Tibial artery (tissue), 4 donors: Measurements from ENCODE around the gene REG1A.

Experiments
- DNase-seq, 2 donors: peaks; one replicate each; pipeline ENCODE4 v3.0.0-alpha.2; 2019
- H3K27ac ChIP-seq, 2 donors: fragments of 200-600 bp; sonication (generic) in 1 of 2; 1 replicate in 1 of 2; 2 replicates in 1 of 2; pipeline ENCODE4 v1.5.1; 2018 to 2019; ENCODE audit warnings: mild to moderate bottlenecking in 1 of 2
- H3K27me3 ChIP-seq, 2 donors: fragments of 200-600 bp; sonication (generic) in 1 of 2; one replicate each; pipeline versions ENCODE4 v1.5.1 to v1.6.0; 2016 to 2019
- H3K36me3 ChIP-seq, 3 donors: fragments of 200-600 bp; sonication (generic) in 2 of 3; one replicate each; pipeline ENCODE4 v1.5.1; 2016 to 2019; ENCODE audit warnings: mild to moderate bottlenecking in 2 of 3
- H3K4me1 ChIP-seq, 4 donors: fragments of 200-600 bp; sonication (generic) in 2 of 4; 1 replicate in 3 of 4; 2 replicates in 1 of 4; pipeline ENCODE4 v1.5.1; 2016 to 2019
- H3K4me3 ChIP-seq, 2 donors: fragments of 200-600 bp; sonication (generic) in 1 of 2; 1 replicate in 1 of 2; 2 replicates in 1 of 2; pipeline ENCODE4 v1.5.1; 2018 to 2019; ENCODE audit warnings: mild to moderate bottlenecking in 2 of 2
- H3K9me3 ChIP-seq, 3 donors: fragments of 200-600 bp; sonication (generic) in 1 of 3; one replicate each; pipeline ENCODE4 v1.5.1; 2016 to 2019
- intact Hi-C: fragments of 100-400 bp; cut with DNase I; formaldehyde crosslinking; loops from one replicate; pipeline ENCODE4 v1.15.0; 2023; ENCODE audit warnings: low total_unique reads
- TF ChIP-seq, protein P1 (sequence below), 2 experiments: fragments of 200-600 bp in 1 of 2; fragments of 450-650 bp in 1 of 2; IDR thresholded peaks; one replicate each; pipeline ENCODE4 v1.5.1; 2017 to 2019; ENCODE audit warnings: antibody characterized with exemption in 2 of 2, mild to moderate bottlenecking in 1 of 2, moderate library complexity in 1 of 2

REG1A gene

DNA sequence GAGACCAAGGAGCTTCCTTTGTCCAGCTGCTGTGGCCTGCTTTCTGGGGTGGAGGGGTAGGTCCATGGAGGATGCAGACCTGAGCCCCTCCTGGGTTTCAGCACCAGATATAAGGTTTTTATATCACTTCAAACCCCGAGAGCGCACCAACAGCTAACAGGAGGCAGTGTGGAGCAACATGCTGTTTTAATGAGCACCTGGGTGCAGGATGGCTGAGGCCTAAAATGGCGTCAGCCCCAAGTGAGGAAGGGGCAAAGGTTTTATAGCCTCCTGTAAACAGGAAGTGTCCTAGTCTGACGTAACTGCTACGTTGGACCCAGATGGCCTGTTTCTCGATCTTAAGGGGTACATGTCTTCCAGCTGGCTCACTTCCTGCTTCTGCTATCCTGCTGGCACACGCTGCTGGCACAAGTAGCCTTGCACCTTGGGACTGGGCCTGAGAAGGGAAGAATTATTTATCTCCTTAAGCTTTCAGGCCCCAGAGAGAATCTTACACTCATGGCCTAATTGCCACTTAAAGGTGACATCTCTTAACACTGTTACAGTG is 21.1 kb upstream of the REG1A start:
- no peaks in the 10 kb centered on the region for H3K9me3 ChIP-seq
- no peak overlapping the region for H3K27ac ChIP-seq
- TF ChIP-seq, protein P1, sequence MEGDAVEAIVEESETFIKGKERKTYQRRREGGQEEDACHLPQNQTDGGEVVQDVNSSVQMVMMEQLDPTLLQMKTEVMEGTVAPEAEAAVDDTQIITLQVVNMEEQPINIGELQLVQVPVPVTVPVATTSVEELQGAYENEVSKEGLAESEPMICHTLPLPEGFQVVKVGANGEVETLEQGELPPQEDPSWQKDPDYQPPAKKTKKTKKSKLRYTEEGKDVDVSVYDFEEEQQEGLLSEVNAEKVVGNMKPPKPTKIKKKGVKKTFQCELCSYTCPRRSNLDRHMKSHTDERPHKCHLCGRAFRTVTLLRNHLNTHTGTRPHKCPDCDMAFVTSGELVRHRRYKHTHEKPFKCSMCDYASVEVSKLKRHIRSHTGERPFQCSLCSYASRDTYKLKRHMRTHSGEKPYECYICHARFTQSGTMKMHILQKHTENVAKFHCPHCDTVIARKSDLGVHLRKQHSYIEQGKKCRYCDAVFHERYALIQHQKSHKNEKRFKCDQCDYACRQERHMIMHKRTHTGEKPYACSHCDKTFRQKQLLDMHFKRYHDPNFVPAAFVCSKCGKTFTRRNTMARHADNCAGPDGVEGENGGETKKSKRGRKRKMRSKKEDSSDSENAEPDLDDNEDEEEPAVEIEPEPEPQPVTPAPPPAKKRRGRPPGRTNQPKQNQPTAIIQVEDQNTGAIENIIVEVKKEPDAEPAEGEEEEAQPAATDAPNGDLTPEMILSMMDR (IDR thresholded peaks at IDR 0.05) = no peak
- no peaks in the 10 kb centered on the region for H3K36me3 ChIP-seq
- intact Hi-C loops = no loop called here
- H3K27me3 ChIP-seq = no peaks in the 10 kb centered on the region
- H3K4me3 ChIP-seq = no peak overlapping the region
- no peaks in the 10 kb centered on the region for H3K4me1 ChIP-seq
- no peak for DNase-seq

DNA sequence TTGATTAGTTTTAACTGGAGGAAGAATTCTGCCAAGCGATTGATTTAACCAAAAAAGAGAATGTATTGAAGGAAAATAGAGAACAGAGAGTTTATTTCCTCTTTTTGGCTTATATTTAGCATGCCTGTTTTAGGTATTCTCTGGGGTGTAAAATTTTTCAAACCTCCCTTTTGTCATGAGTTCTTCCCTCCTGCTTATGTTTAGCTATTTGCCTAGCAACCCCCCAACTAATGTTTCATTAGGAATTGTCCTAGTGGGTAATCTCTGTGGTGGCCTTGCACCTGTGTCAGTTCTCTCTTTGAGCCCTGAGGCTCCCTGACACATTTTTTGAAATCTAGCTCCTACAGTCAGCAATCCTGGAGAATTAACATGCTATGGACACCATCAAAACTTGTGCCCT is 20.0 kb upstream of the REG1A start:
- TF ChIP-seq, protein P1 (IDR thresholded peaks at IDR 0.05) = no peak
- Histone ChIP-seq H3K4me1 (no peaks in the 10 kb centered on the region), H3K4me3 (no peak overlapping the region), H3K36me3 (no peaks in the 10 kb centered on the region), H3K9me3 (no peaks in the 10 kb centered on the region), H3K27me3 (no peaks in the 10 kb centered on the region), H3K27ac (no peak overlapping the region)
- intact Hi-C loops = no loop called here
- no peak for DNase-seq

DNA sequence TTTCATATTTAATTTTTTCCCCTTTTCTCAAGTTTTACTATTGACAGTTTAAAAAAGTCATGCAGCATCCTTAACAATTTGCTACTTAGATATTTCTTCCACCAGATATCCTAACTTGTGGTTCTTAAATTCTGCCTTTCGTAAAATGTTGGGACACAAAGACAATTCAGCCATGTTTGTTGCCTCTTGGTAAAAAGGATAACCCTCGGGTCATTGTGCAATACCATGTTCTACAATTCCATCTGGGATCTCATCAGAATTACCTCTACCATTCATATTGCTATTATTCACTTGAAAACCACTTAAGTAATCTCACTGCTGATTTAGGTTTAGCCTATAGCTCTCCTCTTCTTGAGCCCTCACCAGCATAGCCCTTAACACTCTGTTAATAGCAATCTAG is 19.3 kb upstream of the REG1A start:
- H3K9me3 ChIP-seq = no peaks in the 10 kb centered on the region
- no peaks in the 10 kb centered on the region for H3K4me1 ChIP-seq
- H3K4me3 ChIP-seq = no peak overlapping the region
- no peak overlapping the region for H3K27ac ChIP-seq
- H3K36me3 ChIP-seq = no peaks in the 10 kb centered on the region
- TF ChIP-seq, protein P1 (IDR thresholded peaks at IDR 0.05) = no peak
- intact Hi-C loops = no loop called here
- H3K27me3 ChIP-seq = no peaks in the 10 kb centered on the region
- no peak for DNase-seq

- Histone ChIP-seq H3K27ac (no peak overlapping the region), H3K27me3 (no peaks in the 10 kb centered on the region), H3K4me3 (no peak overlapping the region), H3K4me1 (no peaks in the 10 kb centered on the region), H3K36me3 (no peaks in the 10 kb centered on the region), H3K9me3 (no peaks in the 10 kb centered on the region)
- no peak for DNase-seq
- TF ChIP-seq, protein P1 (IDR thresholded peaks at IDR 0.05) = no peak
- intact Hi-C loops = no loop called here
These were observed 17.1 kb upstream of the REG1A start for GRCh38 chr2:79103214-79103613.

- DNase-seq = no peak
These were observed 15.0 kb upstream of the REG1A start for GRCh38 chr2:79105259-79105658.

More at GRCh38 chr2:79105259-79105658, 15.0 kb upstream of the REG1A start:
- TF ChIP-seq, protein P1 (IDR thresholded peaks at IDR 0.05) = no peak
- no peak overlapping the region for H3K4me3 ChIP-seq
- no peaks in the 10 kb centered on the region for H3K27me3 ChIP-seq
- H3K27ac ChIP-seq = no peak overlapping the region
- H3K36me3 ChIP-seq = no peaks in the 10 kb centered on the region
- no peaks in the 10 kb centered on the region for H3K4me1 ChIP-seq
- intact Hi-C loops = no loop called here
- no peaks in the 10 kb centered on the region for H3K9me3 ChIP-seq
